Left ventricle myocardium inferior (tissue), 1 donor: ENCODE measurements around the gene SLC19A1. TPM values are rescaled to one million over a fixed set of nuclear protein-coding genes. Genes with fewer than 3 reads are reported as not detected.

ENCODE experiments used
- DNase-seq: peaks from one replicate; pipeline ENCODE4 v3.0.0-alpha.2; 2020
- H3K27ac ChIP-seq: fragments of 200-600 bp; replicated peaks from 2 replicates; pipeline ENCODE4 v1.8.0; 2021
- H3K27me3 ChIP-seq: fragments of 200-600 bp; 2 replicates; pipeline ENCODE4 v1.8.0; 2021; ENCODE audit warnings: low read depth
- H3K36me3 ChIP-seq: fragments of 200-600 bp; 2 replicates; pipeline ENCODE4 v1.8.0; 2021
- H3K4me1 ChIP-seq: fragments of 200-600 bp; 2 replicates; pipeline ENCODE4 v1.8.0; 2021
- H3K4me3 ChIP-seq: fragments of 200-600 bp; 2 replicates; pipeline ENCODE4 v1.8.0; 2021; ENCODE audit warnings: mild to moderate bottlenecking, moderate library complexity
- H3K9me3 ChIP-seq: fragments of 200-600 bp; replicated peaks from 2 replicates; pipeline ENCODE4 v1.8.0; 2021
- CTCF ChIP-seq: fragments of 200-600 bp; IDR thresholded peaks from 2 replicates; pipeline ENCODE4 v1.8.0; 2021; ENCODE audit warnings: antibody characterized with exemption, mild to moderate bottlenecking, borderline replicate concordance
- intact Hi-C: fragments of 100-400 bp; cut with micrococcal nuclease; formaldehyde crosslinking; loops from one replicate; pipeline ENCODE4 v1.11.0; 2022
- total RNA-seq: library from RNA; stranded (reverse); fragmentation: NEBNext Ultra II Directional; extraction: Animal tissue kit (Norgen Biotek cat#: 25700); gene quantifications from one replicate; pipeline ENCODE4 v1.2.1, GENCODE V29; 2021
- donor health status: DM: no; HTN: yes; CAD: no; lungs with severe emphysema.

SLC19A1 gene
- total RNA-seq, 1 donor from 2014 or later, result 4.9 TPM

GRCh38 chr21:45470773-45471524, 71.3 kb downstream of the SLC19A1 start:
- peak overlapping the region; percentile 45 for H3K4me3 ChIP-seq
- H3K36me3 ChIP-seq, result peaks cover 25% of the 10 kb centered on the region
- no peaks in the 10 kb centered on the region for H3K27me3 ChIP-seq
- intact Hi-C loops, result no loop called here
- peaks cover 44% of the 10 kb centered on the region for H3K4me1 ChIP-seq
- no peak for TF ChIP-seq CTCF
- peak overlapping the region; percentile 84 for H3K27ac ChIP-seq
- H3K9me3 ChIP-seq, result no peaks in the 10 kb centered on the region
- peak; percentile 62 for DNase-seq

DNA sequence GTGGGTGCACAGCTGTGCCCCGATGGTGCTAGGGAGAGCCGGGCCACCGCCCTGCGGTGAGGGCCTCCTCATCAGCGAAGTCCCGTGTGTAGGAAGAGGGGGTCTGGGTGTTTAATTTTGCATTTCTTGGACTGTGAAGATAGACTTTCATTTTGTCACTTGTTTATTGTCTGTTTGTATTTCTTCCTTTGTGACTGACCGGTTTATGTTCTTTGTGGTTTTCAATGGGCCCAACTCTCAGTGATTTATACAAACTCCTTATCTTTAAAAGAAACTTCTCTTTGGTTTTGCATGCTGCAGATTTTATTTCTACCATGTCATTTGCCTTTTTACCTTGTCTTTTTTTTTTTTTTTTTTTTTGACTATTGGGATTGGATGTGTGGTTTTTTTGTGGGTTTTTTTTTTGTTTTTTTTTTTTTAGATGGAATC, 72.1 kb downstream of the SLC19A1 start:
- DNase-seq, result peak; percentile 6

GRCh38 chr21:45469273-45470086, 72.8 kb downstream of the SLC19A1 start:
- Histone ChIP-seq H3K27me3 (no peaks in the 10 kb centered on the region), H3K27ac (peak overlapping the region; percentile 84), H3K36me3 (peaks cover 10% of the 10 kb centered on the region), H3K9me3 (no peaks in the 10 kb centered on the region), H3K4me3 (no peak overlapping the region), H3K4me1 (peaks cover 44% of the 10 kb centered on the region)
- intact Hi-C loops, result no loop called here
- TF ChIP-seq CTCF, result no peak
- DNase-seq, result peak; percentile 18

More for the DNA sequence above, 72.1 kb downstream of the SLC19A1 start:
- TF ChIP-seq CTCF, result no peak
- Histone ChIP-seq H3K27me3 (no peaks in the 10 kb centered on the region), H3K4me1 (peaks cover 44% of the 10 kb centered on the region), H3K36me3 (peaks cover 16% of the 10 kb centered on the region), H3K27ac (peak overlapping the region; percentile 84), H3K4me3 (no peak overlapping the region), H3K9me3 (no peaks in the 10 kb centered on the region)
- intact Hi-C loops, result no loop called here

DNA sequence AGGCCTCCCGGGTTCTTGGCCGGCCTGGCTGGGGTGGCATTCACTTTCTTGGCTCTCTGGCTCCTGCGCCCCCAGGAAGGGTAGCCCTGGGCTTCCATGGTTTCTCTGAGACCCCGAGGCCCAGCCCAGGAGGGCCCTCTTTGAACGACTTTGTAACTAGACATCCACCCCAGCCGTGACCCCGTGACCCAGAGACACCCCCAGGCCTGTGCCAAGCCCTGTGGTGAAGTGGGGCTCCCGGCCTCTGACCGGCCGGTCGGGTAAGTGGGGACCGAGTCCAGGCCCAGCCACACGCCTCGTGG, 73.3 kb downstream of the SLC19A1 start:
- H3K27ac ChIP-seq, result peak overlapping the region; percentile 84

More for the DNA sequence above, 73.3 kb downstream of the SLC19A1 start:
- no peaks in the 10 kb centered on the region for H3K27me3 ChIP-seq
- peaks cover 9% of the 10 kb centered on the region for H3K36me3 ChIP-seq
- peak; percentile 15 for DNase-seq
- intact Hi-C loops, result no loop called here
- H3K9me3 ChIP-seq, result no peaks in the 10 kb centered on the region
- TF ChIP-seq CTCF, result no peak
- peaks cover 44% of the 10 kb centered on the region for H3K4me1 ChIP-seq
- H3K4me3 ChIP-seq, result no peak overlapping the region
